Erythroblast (primary cell): ENCODE results near the gene RRAGA.

ENCODE experiments used
- GATA1 ChIP-seq: IDR thresholded peaks from 2 replicates; pipeline ENCODE4 v1.6.1; 2011; ENCODE audit warnings: low read depth, mild to moderate bottlenecking, control low read depth, low read length, moderate library complexity
- POLR2A ChIP-seq: IDR thresholded peaks from 2 replicates; pipeline ENCODE4 v1.6.1; 2011; ENCODE audit warnings: mild to moderate bottlenecking, low read length

GRCh38 chr9:19049917-19050636 is 850 bp downstream of the RRAGA start:
- TF ChIP-seq POLR2A: no peak
- TF ChIP-seq GATA1: no peak
